Neural cell (in vitro differentiated cells): ENCODE data around the gene NAA15.

ENCODE experiments used
- EZH2 ChIP-seq: fragments of 200-600, 300-800 bp; shearing (Covaris generic), sonication (generic); IDR thresholded peaks from 2 replicates; pipeline ENCODE4 v1.6.1; 2014; ENCODE audit warnings: antibody characterized with exemption, low read length, borderline replicate concordance, mild to moderate bottlenecking; ENCODE audit not compliant: insufficient read depth, poor library complexity, severe bottlenecking
- POLR2AphosphoS5 ChIP-seq: IDR thresholded peaks from 2 replicates; pipeline ENCODE4 v1.6.1; 2012
- TF ChIP-seq, protein P1 (sequence below): fragments of 450-650 bp; IDR thresholded peaks from 2 replicates; pipeline ENCODE4 v1.5.1; 2014; ENCODE audit warnings: antibody characterized with exemption, mild to moderate bottlenecking, moderate library complexity; ENCODE audit not compliant: poor library complexity, severe bottlenecking

- TF ChIP-seq, protein P1, sequence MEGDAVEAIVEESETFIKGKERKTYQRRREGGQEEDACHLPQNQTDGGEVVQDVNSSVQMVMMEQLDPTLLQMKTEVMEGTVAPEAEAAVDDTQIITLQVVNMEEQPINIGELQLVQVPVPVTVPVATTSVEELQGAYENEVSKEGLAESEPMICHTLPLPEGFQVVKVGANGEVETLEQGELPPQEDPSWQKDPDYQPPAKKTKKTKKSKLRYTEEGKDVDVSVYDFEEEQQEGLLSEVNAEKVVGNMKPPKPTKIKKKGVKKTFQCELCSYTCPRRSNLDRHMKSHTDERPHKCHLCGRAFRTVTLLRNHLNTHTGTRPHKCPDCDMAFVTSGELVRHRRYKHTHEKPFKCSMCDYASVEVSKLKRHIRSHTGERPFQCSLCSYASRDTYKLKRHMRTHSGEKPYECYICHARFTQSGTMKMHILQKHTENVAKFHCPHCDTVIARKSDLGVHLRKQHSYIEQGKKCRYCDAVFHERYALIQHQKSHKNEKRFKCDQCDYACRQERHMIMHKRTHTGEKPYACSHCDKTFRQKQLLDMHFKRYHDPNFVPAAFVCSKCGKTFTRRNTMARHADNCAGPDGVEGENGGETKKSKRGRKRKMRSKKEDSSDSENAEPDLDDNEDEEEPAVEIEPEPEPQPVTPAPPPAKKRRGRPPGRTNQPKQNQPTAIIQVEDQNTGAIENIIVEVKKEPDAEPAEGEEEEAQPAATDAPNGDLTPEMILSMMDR = no peak
- TF ChIP-seq EZH2 (no peak), POLR2AphosphoS5 (no peak)
These were observed 47.6 kb upstream of the NAA15 start for GRCh38 chr4:139253713-139254112.
